HTERT RPE-1 (cell line): ENCODE measurements around the gene MAPRE2.
"Not testable (repeated sequence)": the region's sequence is repeated elsewhere in the genome, so short reads cannot be mapped to it uniquely, and the experiment has no call there.

Source experiments
- in situ Hi-C: fragments of 300-500 bp; cut with MboI; formaldehyde crosslinking; loops from 4 replicates; pipeline ENCODE4 v1.14.3; 2020; ENCODE audit warnings: low sequenced_read_pairs

Gene MAPRE2

GRCh38 chr18:35089382-35089781 lies 48.2 kb downstream of the MAPRE2 start:
- in situ Hi-C loops = no loop called here

GRCh38 chr18:35089891-35090550 lies 48.8 kb downstream of the MAPRE2 start:
- in situ Hi-C loops = no loop called here

GRCh38 chr18:35091841-35092240 lies 50.6 kb downstream of the MAPRE2 start:
- in situ Hi-C loops = no loop called here

- in situ Hi-C loops = no loop called here
These were observed 54.9 kb downstream of the MAPRE2 start for GRCh38 chr18:35095983-35096676.

GRCh38 chr18:35096677-35097011 lies 55.4 kb downstream of the MAPRE2 start:
- in situ Hi-C loops = no loop called here

- in situ Hi-C loops = no loop called here
These were observed 56.0 kb downstream of the MAPRE2 start for GRCh38 chr18:35097195-35097594.

GRCh38 chr18:35097763-35098162 lies 56.5 kb downstream of the MAPRE2 start:
- in situ Hi-C loops = no loop called here

- in situ Hi-C loops = no loop called here
These were observed 58.7 kb downstream of the MAPRE2 start for GRCh38 chr18:35099911-35100310.

GRCh38 chr18:35104391-35105051 lies 63.3 kb downstream of the MAPRE2 start:
- in situ Hi-C loops = no loop called here

- in situ Hi-C loops = no loop called here
These were observed 65.0 kb downstream of the MAPRE2 start for GRCh38 chr18:35106013-35106844.

GRCh38 chr18:35106845-35107148 lies 65.6 kb downstream of the MAPRE2 start:
- in situ Hi-C loops = no loop called here

- in situ Hi-C loops = no loop called here
These were observed 66.0 kb downstream of the MAPRE2 start for GRCh38 chr18:35107216-35107615.

GRCh38 chr18:35108088-35108487 lies 66.9 kb downstream of the MAPRE2 start:
- in situ Hi-C loops = not testable (repeated sequence)

GRCh38 chr18:35110059-35110458 lies 68.8 kb downstream of the MAPRE2 start:
- in situ Hi-C loops = no loop called here

- in situ Hi-C loops = no loop called here
These were observed 69.6 kb downstream of the MAPRE2 start for GRCh38 chr18:35110554-35111485.

GRCh38 chr18:35112696-35113095 lies 71.5 kb downstream of the MAPRE2 start:
- in situ Hi-C loops = no loop called here

- in situ Hi-C loops = no loop called here
These were observed 73.1 kb downstream of the MAPRE2 start for GRCh38 chr18:35114305-35114704.

- in situ Hi-C loops = no loop called here
These were observed 75.6 kb downstream of the MAPRE2 start for GRCh38 chr18:35116784-35117318.

- in situ Hi-C loops = no loop called here
These were observed 76.2 kb downstream of the MAPRE2 start for GRCh38 chr18:35117372-35117771.

GRCh38 chr18:35117951-35118411 lies 76.8 kb downstream of the MAPRE2 start:
- in situ Hi-C loops = no loop called here
